ENCODE measurements around the gene DGUOK.
"Not testable (repeated sequence)": the region's sequence is repeated elsewhere in the genome, so short reads cannot be mapped to it uniquely, and the experiment has no call there.

DGUOK gene

GRCh38 chr2:73920577-73921545 is 5.8 kb upstream of the DGUOK start:
- DNase-seq (ENCODE audit: low read depth in 1 of 2, low spot score in 1 of 2) = no peak

- DNase-seq (ENCODE audit: low read depth in 1 of 2, low spot score in 1 of 2) = no peak
Measured at GRCh38 chr2:73921581-73921980, 5.1 kb upstream of the DGUOK start.

- DNase-seq (ENCODE audit: low read depth in 1 of 2, low spot score in 1 of 2) = no peak
Measured at GRCh38 chr2:73922681-73923080, 4.0 kb upstream of the DGUOK start.

- DNase-seq (ENCODE audit: low read depth in 1 of 2, low spot score in 1 of 2) = no peak
Measured at GRCh38 chr2:73925033-73925704, 1.5 kb upstream of the DGUOK start.

GRCh38 chr2:73925853-73926492 is 707 bp upstream of the DGUOK start:
- no peak for DNase-seq (ENCODE audit: low read depth in 1 of 2, low spot score in 1 of 2)

GRCh38 chr2:73927344-73927743 is 664 bp downstream of the DGUOK start:
- DNase-seq (ENCODE audit: low read depth in 1 of 2, low spot score in 1 of 2) = no peak

GRCh38 chr2:73928963-73929347 is 2.3 kb downstream of the DGUOK start:
- DNase-seq (ENCODE audit: low read depth in 1 of 2, low spot score in 1 of 2) = no peak

GRCh38 chr2:73930386-73930785 is 3.7 kb downstream of the DGUOK start:
- no peak for DNase-seq (ENCODE audit: low read depth in 1 of 2, low spot score in 1 of 2)

GRCh38 chr2:73931531-73932500 is 5.1 kb downstream of the DGUOK start:
- DNase-seq (ENCODE audit: low read depth in 1 of 2, low spot score in 1 of 2) = peak in 1 of 2 donors; percentile 15

GRCh38 chr2:73933194-73933593 is 6.5 kb downstream of the DGUOK start:
- no peak for DNase-seq (ENCODE audit: low read depth in 1 of 2, low spot score in 1 of 2)

- no peak for DNase-seq (ENCODE audit: low read depth in 1 of 2, low spot score in 1 of 2)
Measured at GRCh38 chr2:73935641-73936040, 9.0 kb downstream of the DGUOK start.

GRCh38 chr2:73937103-73937885 is 10.6 kb downstream of the DGUOK start:
- no peak for DNase-seq (ENCODE audit: low read depth in 1 of 2, low spot score in 1 of 2)

- no peak for DNase-seq (ENCODE audit: low read depth in 1 of 2, low spot score in 1 of 2)
Measured at GRCh38 chr2:73937899-73938298, 11.2 kb downstream of the DGUOK start.

- DNase-seq (ENCODE audit: low read depth in 1 of 2, low spot score in 1 of 2) = no peak
Measured at GRCh38 chr2:73938718-73939352, 12.2 kb downstream of the DGUOK start.

- no peak for DNase-seq (ENCODE audit: low read depth in 1 of 2, low spot score in 1 of 2)
Measured at GRCh38 chr2:73939419-73939818, 12.7 kb downstream of the DGUOK start.

- not testable (repeated sequence) for DNase-seq (ENCODE audit: low read depth in 1 of 2, low spot score in 1 of 2)
Measured at GRCh38 chr2:73940066-73940465, 13.4 kb downstream of the DGUOK start.

GRCh38 chr2:73942664-73943063 is 16.0 kb downstream of the DGUOK start:
- DNase-seq (ENCODE audit: low read depth in 1 of 2, low spot score in 1 of 2) = no peak

- DNase-seq (ENCODE audit: low read depth in 1 of 2, low spot score in 1 of 2) = no peak
Measured at GRCh38 chr2:73944714-73945113, 18.0 kb downstream of the DGUOK start.

GRCh38 chr2:73946215-73946614 is 19.5 kb downstream of the DGUOK start:
- DNase-seq (ENCODE audit: low read depth in 1 of 2, low spot score in 1 of 2) = no peak
